ENCODE measurements around the gene RAD54L.
"Not testable (repeated sequence)": the region's sequence is repeated elsewhere in the genome, so short reads cannot be mapped to it uniquely, and the experiment has no call there.

RAD54L gene

DNA sequence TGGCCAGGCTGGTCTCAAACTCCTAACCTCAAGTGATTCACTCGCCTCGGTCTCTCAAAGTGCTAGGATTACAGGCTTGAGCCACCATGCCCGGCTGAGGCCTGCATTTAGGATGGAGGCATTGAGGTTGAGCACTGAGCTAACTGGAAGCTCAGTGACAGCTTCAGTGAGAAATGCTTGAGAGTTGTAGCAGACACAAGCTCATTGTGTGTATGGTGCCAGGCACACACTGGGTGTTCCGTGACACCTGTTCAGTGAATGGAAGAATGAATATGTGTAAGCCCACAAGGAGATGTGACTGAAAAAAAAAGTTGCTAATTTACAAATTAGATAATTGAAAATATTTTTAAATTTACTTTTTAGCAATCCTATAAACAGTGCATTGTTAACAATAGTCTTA, 22.6 kb upstream of the RAD54L start:
- H3K27ac Mint-ChIP-seq = no peak overlapping the region
- no peaks in the 10 kb centered on the region for H3K4me1 Mint-ChIP-seq
- TF ChIP-seq, protein P1, sequence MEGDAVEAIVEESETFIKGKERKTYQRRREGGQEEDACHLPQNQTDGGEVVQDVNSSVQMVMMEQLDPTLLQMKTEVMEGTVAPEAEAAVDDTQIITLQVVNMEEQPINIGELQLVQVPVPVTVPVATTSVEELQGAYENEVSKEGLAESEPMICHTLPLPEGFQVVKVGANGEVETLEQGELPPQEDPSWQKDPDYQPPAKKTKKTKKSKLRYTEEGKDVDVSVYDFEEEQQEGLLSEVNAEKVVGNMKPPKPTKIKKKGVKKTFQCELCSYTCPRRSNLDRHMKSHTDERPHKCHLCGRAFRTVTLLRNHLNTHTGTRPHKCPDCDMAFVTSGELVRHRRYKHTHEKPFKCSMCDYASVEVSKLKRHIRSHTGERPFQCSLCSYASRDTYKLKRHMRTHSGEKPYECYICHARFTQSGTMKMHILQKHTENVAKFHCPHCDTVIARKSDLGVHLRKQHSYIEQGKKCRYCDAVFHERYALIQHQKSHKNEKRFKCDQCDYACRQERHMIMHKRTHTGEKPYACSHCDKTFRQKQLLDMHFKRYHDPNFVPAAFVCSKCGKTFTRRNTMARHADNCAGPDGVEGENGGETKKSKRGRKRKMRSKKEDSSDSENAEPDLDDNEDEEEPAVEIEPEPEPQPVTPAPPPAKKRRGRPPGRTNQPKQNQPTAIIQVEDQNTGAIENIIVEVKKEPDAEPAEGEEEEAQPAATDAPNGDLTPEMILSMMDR (IDR thresholded peaks at IDR 0.05; ENCODE audit: unreplicated experiment in 3 of 3) = no peak
- no peak overlapping the region for H3K4me3 Mint-ChIP-seq
- no peaks in the 10 kb centered on the region for H3K9me3 Mint-ChIP-seq
- H3K27me3 Mint-ChIP-seq (ENCODE audit: low read depth) = peaks cover 3% of the 10 kb centered on the region
- H3K36me3 Mint-ChIP-seq (ENCODE audit: low read depth) = no peaks in the 10 kb centered on the region

DNA sequence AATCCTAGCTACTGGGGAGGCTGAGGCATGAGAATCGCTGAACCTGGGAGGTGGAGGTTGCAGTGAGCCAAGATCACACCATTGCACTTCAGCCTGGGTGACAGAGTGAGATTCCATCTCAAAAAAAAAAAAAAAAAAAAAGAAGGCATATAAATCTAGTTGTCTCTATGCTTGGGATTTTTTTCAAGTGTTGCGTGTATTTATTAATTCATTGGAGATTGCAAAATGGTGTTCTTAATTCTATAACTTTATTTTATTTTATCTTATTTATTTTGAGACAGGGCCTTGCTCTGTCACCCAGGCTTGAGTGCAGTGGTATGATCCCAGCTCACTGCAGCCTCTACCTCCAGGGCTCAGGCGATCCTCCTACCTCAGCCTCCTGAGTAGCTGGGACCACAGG, 16.3 kb upstream of the RAD54L start:
- H3K9me3 Mint-ChIP-seq; H3K4me3 Mint-ChIP-seq; H3K36me3 Mint-ChIP-seq (ENCODE audit: low read depth); H3K4me1 Mint-ChIP-seq; H3K27ac Mint-ChIP-seq; H3K27me3 Mint-ChIP-seq (ENCODE audit: low read depth): not testable (repeated sequence)

DNA sequence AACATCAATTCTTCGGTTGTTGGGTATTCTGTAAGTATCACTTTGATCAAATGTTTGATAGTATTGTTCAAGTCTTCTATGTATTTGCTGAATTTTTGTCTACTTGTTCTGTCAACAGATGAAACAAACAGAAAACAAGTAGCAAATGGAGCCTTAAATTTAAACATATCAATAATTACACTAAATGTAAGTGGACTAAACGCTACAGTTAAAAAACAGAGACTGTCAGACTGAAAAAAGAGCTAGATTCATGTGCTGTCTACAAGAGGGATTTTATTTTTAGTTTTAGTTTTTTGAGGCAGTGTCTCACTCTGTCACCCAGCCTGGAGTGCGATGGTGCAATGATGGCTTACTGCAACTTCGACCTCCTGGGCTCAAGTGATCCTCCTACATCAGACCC, 10.7 kb upstream of the RAD54L start:
- peaks cover 5% of the 10 kb centered on the region for H3K36me3 Mint-ChIP-seq (ENCODE audit: low read depth)
- H3K4me3 Mint-ChIP-seq = no peak overlapping the region
- H3K9me3 Mint-ChIP-seq = peaks cover 19% of the 10 kb centered on the region
- no peaks in the 10 kb centered on the region for H3K4me1 Mint-ChIP-seq
- H3K27ac Mint-ChIP-seq = no peak overlapping the region
- TF ChIP-seq, protein P1 (IDR thresholded peaks at IDR 0.05; ENCODE audit: unreplicated experiment in 3 of 3) = no peak
- H3K27me3 Mint-ChIP-seq (ENCODE audit: low read depth) = no peaks in the 10 kb centered on the region

DNA sequence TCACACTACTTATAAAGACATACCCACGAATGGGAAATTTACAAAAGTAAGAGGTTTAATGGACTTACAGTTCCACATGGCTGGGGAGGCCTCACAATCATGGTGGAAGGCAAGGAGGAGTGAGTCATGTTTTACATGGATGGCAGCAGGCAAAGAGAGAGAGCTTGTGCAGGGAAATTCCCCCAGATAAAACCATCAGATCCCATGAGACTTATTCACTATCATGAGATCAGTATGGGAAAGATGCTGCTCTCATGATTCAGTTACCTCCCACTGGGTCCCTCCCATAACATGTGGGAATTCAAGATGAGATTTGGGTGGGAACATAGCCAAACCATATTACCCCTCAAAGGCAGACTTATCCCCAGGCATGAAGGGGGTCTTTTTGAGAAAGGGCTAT, 8.7 kb upstream of the RAD54L start:
- peaks cover 24% of the 10 kb centered on the region for H3K9me3 Mint-ChIP-seq
- not testable (repeated sequence) for H3K27ac Mint-ChIP-seq; H3K4me3 Mint-ChIP-seq; H3K36me3 Mint-ChIP-seq (ENCODE audit: low read depth); H3K27me3 Mint-ChIP-seq (ENCODE audit: low read depth); H3K4me1 Mint-ChIP-seq

DNA sequence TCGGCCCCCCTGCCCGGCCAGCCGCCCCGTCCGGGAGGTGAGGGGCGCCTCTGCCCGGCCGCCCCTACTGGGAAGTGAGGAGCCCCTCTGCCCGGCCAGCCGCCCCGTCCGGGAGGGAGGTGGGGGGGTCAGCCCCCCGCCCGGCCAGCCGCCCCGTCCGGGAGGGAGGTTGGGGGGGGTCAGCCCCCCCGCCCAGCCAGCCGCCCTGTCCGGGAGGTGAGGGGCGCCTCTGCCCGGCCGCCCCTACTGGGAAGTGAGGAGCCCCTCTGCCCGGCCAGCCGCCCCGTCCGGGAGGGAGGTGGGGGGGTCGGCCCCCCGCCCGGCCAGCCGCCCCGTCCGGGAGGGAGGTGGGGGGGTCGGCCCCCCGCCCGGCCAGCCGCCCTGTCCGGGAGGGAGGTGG, 5.8 kb upstream of the RAD54L start:
- H3K4me3 Mint-ChIP-seq; H3K27me3 Mint-ChIP-seq (ENCODE audit: low read depth): not testable (repeated sequence)

DNA sequence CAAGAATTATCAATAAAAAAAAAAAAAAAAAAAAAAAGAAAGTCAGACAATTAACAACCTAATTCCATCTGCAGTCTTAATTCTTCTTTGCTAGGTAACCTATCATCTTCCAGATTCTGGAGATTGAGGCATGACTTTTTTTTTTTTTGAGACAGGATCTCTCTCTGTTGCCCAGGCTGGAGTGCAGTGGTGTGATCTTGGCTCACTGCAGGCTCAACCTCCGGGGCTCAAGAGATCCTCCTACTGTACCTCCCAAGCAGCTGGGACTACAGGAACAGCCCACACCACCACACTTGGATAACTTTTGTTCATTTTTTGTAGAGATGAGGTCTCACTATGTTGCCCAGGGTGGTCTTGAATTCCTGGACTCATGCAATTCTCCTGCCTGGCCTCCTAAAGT, 4.6 kb upstream of the RAD54L start:
- Mint-ChIP-seq H3K27me3 (ENCODE audit: low read depth) (no peaks in the 10 kb centered on the region), H3K9me3 (peaks cover 20% of the 10 kb centered on the region), H3K36me3 (ENCODE audit: low read depth) (peaks cover 9% of the 10 kb centered on the region), H3K4me1 (peaks cover 10% of the 10 kb centered on the region), H3K4me3 (no peak overlapping the region), H3K27ac (no peak overlapping the region)
- TF ChIP-seq, protein P1 (IDR thresholded peaks at IDR 0.05; ENCODE audit: unreplicated experiment in 3 of 3) = no peak

More for the DNA sequence above, 5.8 kb upstream of the RAD54L start:
- H3K4me1 Mint-ChIP-seq; H3K36me3 Mint-ChIP-seq (ENCODE audit: low read depth); H3K27ac Mint-ChIP-seq: not testable (repeated sequence)
- H3K9me3 Mint-ChIP-seq = peaks cover 23% of the 10 kb centered on the region

DNA sequence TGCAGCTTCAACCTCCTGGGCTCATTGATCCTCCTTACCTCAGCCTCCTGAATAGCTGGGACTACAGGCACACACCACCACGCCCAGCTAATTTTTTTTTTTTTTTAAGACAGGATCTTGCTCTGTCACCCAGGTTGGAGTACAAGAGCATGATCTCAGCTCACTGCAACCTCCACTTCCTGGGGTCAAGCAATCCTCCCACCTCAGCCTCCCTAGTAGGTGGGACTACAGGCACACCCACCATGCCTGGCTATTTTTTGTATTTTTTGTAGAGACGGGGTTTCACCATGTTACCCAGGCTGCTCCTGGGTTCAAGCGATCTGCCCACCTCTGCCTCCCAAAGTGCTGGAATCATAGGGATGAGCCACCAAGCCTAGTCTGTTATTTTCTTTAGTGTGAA, 3.7 kb upstream of the RAD54L start:
- not testable (repeated sequence) for H3K27me3 Mint-ChIP-seq (ENCODE audit: low read depth); H3K4me3 Mint-ChIP-seq; H3K36me3 Mint-ChIP-seq (ENCODE audit: low read depth); H3K4me1 Mint-ChIP-seq; H3K27ac Mint-ChIP-seq
- peaks cover 14% of the 10 kb centered on the region for H3K9me3 Mint-ChIP-seq

DNA sequence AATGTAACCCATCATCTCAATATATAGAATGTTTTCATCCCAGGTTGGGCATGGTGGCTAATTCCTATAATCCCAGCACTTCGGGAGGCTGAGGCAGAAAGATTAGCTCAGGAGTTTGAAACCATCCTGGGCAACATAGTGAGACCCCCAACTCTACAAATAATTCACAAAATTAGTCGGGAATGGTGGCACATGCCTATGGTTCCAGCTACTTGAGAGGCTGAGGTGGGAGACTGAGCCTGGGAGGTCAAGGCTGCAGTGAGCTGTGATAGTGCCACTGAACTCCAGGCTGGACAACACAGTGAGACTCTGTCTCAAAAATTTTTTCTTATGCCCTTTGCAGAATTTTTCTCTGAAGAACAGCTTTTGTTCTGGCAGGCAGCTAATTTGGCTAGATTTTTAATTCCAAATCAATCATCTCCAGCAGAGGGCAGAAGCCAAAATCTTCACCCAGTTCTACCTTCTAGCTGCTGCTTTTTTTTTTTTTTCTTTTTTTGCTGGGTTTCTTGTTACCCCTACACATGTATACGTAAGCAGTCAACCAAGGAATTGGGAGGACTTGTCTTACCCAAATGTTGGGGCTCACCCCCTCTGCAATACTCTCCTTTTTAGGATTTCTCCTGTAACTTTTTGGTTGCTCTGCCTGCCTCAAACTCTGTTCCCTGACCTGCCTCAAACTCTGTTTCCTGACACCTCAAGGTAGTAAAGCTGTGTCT, 2.7 kb upstream of the RAD54L start:
- Mint-ChIP-seq H3K4me1 (peaks cover 14% of the 10 kb centered on the region), H3K4me3 (no peak overlapping the region), H3K27ac (peak overlapping the region in 1 of 3 experiments; percentile 15), H3K9me3 (peaks cover 5% of the 10 kb centered on the region), H3K27me3 (ENCODE audit: low read depth) (no peaks in the 10 kb centered on the region), H3K36me3 (ENCODE audit: low read depth) (peaks cover 4% of the 10 kb centered on the region)
- TF ChIP-seq, protein P1 (IDR thresholded peaks at IDR 0.05; ENCODE audit: unreplicated experiment in 3 of 3) = peak in 2 of 3 experiments; percentile 10 to 33

DNA sequence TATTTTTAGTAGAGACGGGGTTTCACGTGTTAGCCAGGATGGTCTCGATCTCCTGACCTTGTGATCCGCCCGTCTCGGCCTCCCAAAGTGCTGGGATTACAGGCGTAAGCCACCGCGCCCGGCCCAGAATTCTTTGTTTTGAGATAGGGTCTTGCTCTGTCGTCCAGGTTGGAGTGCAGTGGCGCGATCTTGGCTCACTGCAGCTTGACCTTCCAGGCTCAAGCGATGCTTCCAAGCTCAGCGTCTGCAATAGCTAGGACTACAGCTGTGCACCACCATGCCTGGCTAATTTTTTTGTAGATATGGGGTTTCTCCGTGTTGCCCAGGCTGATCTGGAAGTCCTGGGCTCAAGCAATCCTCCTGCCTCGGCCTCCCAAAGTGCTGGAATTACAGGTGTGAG, 1.4 kb upstream of the RAD54L start:
- H3K9me3 Mint-ChIP-seq; H3K36me3 Mint-ChIP-seq (ENCODE audit: low read depth); H3K27me3 Mint-ChIP-seq (ENCODE audit: low read depth); H3K4me3 Mint-ChIP-seq: not testable (repeated sequence)
- Mint-ChIP-seq H3K4me1 (peaks cover 15% of the 10 kb centered on the region), H3K27ac (peak overlapping the region in 1 of 3 experiments; percentile 88)

Measured in nephron (organoid).